ENCODE data around the gene SMARCAL1. TPM values are rescaled to one million over a fixed set of nuclear protein-coding genes. Genes with fewer than 3 reads are reported as not detected.

Gene SMARCAL1
- polyA plus RNA-seq, 1 of the 3 experiments (the other 2 are of a cell fraction) = 27.0 TPM

GRCh38 chr2:216441308-216442010, 29.2 kb downstream of the SMARCAL1 start:
- Histone ChIP-seq H3K79me2 (ENCODE audit: insufficient read depth) (no peaks in the 10 kb centered on the region), H3K27me3 (ENCODE audit: insufficient read depth) (no peaks in the 10 kb centered on the region), H4K20me1 (ENCODE audit: insufficient read depth) (no peaks in the 10 kb centered on the region), H3K4me3 (ENCODE audit: low read depth in 2 of 2, low read length in 1 of 2) (no peak overlapping the region), H3K4me1 (ENCODE audit: control insufficient read depth in 1 of 2, insufficient read depth in 2 of 2, low read depth in 1 of 2, low read length in 1 of 2) (peaks cover 0 to 2% of the 10 kb centered on the region in 2 experiments; a peak in 2 of 4 replicates), H3K9ac (no peak overlapping the region), H3K27ac (ENCODE audit: low read depth in 2 of 2, low read length in 1 of 2) (no peak overlapping the region), H3K4me2 (no peak overlapping the region), H3F3A (replicated peaks; ENCODE audit: insufficient read depth) (peaks cover 7% of the 10 kb centered on the region), H2AFZ (ENCODE audit: low read depth) (no peak overlapping the region), H3K9me3 (no peaks in the 10 kb centered on the region), H3K36me3 (replicated peaks in 1 of 2; ENCODE audit: control insufficient read depth in 1 of 2, insufficient read depth in 2 of 2, low read length in 1 of 2) (peaks cover 46 to 60% of the 10 kb centered on the region in 2 experiments), H3K9me2 (no peaks in the 10 kb centered on the region)
- TF ChIP-seq NRF1 (IDR thresholded peaks at IDR 0.05; ENCODE audit: low read depth, low read length) (no peak), CHD2 (IDR thresholded peaks at IDR 0.05; ENCODE audit: low read length, partially characterized antibody) (no peak), REST (IDR thresholded peaks at IDR 0.05; ENCODE audit: low read depth, low read length) (no peak), GABPA (IDR thresholded peaks at IDR 0.05; ENCODE audit: low read depth) (no peak), ELF1 (IDR thresholded peaks at IDR 0.05) (no peak), TCF12 (IDR thresholded peaks at IDR 0.05) (no peak), YY1 (IDR thresholded peaks at IDR 0.05; ENCODE audit: low read depth) (no peak)
- CTCF ChIA-PET = interaction anchor here (1.4 kb wide), 1 partner anchor 17 kb away, joined by 3 read pairs; no protein-coding TSS in a partner anchor
- POLR2A ChIA-PET = no interaction called here
- WGBS (ENCODE audit: low lambda C conversion rate) = 77% methylated on average over 3 of the region's 3 CpGs
- DNase-seq = no peak

- Histone ChIP-seq H3K9me3 (no peaks in the 10 kb centered on the region), H3K4me1 (ENCODE audit: control insufficient read depth in 1 of 2, insufficient read depth in 2 of 2, low read depth in 1 of 2, low read length in 1 of 2) (peaks cover 0 to 2% of the 10 kb centered on the region in 2 experiments; a peak in 2 of 4 replicates), H3K9me2 (no peaks in the 10 kb centered on the region), H3K9ac (no peak overlapping the region), H3K4me2 (no peak overlapping the region), H3K36me3 (replicated peaks in 1 of 2; ENCODE audit: control insufficient read depth in 1 of 2, insufficient read depth in 2 of 2, low read length in 1 of 2) (peaks cover 63 to 64% of the 10 kb centered on the region in 2 experiments), H3K27ac (ENCODE audit: low read depth in 2 of 2, low read length in 1 of 2) (peak overlapping the region in 1 of 2 experiments; percentile 36; a peak in 1 of 4 replicates), H4K20me1 (ENCODE audit: insufficient read depth) (no peaks in the 10 kb centered on the region), H3F3A (replicated peaks; ENCODE audit: insufficient read depth) (peaks cover 7% of the 10 kb centered on the region), H3K79me2 (ENCODE audit: insufficient read depth) (no peaks in the 10 kb centered on the region), H2AFZ (ENCODE audit: low read depth) (no peak overlapping the region), H3K27me3 (ENCODE audit: insufficient read depth) (no peaks in the 10 kb centered on the region), H3K4me3 (ENCODE audit: low read depth in 2 of 2, low read length in 1 of 2) (no peak overlapping the region)
- TF ChIP-seq POLR2AphosphoS5 (IDR thresholded peaks at IDR 0.05; ENCODE audit: low read depth, low read length) = no peak
- no peak for TF ChIP-seq REST (IDR thresholded peaks at IDR 0.05; ENCODE audit: low read depth, low read length)
- no peak for TF ChIP-seq JUND (IDR thresholded peaks at IDR 0.05)
- no peak for TF ChIP-seq EZH2phosphoT487 (IDR thresholded peaks at IDR 0.05; ENCODE audit: borderline replicate concordance, low read depth)
- TF ChIP-seq TCF12 (IDR thresholded peaks at IDR 0.05) = no peak
- TF ChIP-seq FOXM1 (IDR thresholded peaks at IDR 0.05; ENCODE audit: low read depth) = no peak
- TF ChIP-seq MAX (IDR thresholded peaks at IDR 0.05; ENCODE audit: low read depth) = no peak
- no peak for TF ChIP-seq TAF1 (IDR thresholded peaks at IDR 0.05; ENCODE audit: borderline replicate concordance, low read depth, low read length)
- no peak for TF ChIP-seq GATA2 (CRISPR knock-in tag; IDR thresholded peaks at IDR 0.05)
- no peak for TF ChIP-seq CHD2 (IDR thresholded peaks at IDR 0.05; ENCODE audit: low read length, partially characterized antibody)
- no peak for TF ChIP-seq FOXJ3 (CRISPR knock-in tag; IDR thresholded peaks at IDR 0.05)
- TF ChIP-seq GABPA (IDR thresholded peaks at IDR 0.05; ENCODE audit: low read depth) = no peak
- no peak for TF ChIP-seq NFIC (IDR thresholded peaks at IDR 0.05; ENCODE audit: borderline replicate concordance)
- no peak for TF ChIP-seq MXI1 (IDR thresholded peaks at IDR 0.05; ENCODE audit: low read depth, low read length)
- CTCF ChIA-PET = interaction anchor here (0.8 kb wide), 1 partner anchor 248 kb away, joined by 3 read pairs; no protein-coding TSS in a partner anchor
- DNase-seq = no peak
- WGBS (ENCODE audit: low lambda C conversion rate) = 91% methylated on average over 5 of the region's 5 CpGs
- POLR2A ChIA-PET = no interaction called here
These were observed 33.2 kb downstream of the SMARCAL1 start for GRCh38 chr2:216445501-216445900.

Data from SK-N-SH (cell line).